PC-3 (cell line): ENCODE measurements around the gene SDHAF3. TPM values are rescaled to one million over a fixed set of nuclear protein-coding genes. Genes with fewer than 3 reads are reported as not detected.
A peak's percentile ranks its signal among the peaks of the same experiment; 100 is the strongest.

Source experiments
- ATAC-seq: fragments of 200-7000 bp; cut with Tn5 transposase; 2 replicates; pipeline ENCODE4 v1.9.1; 2020; ENCODE audit warnings: mild to moderate bottlenecking, moderate library complexity
- BruUV-seq: library from RNA; stranded (reverse); fragments of 400-500 nt; replicated peaks from 2 replicates; lab custom pipeline; 2021; lab: Mats Ljungman, UMichigan
- CTCF ChIA-PET: fragments of 300-600 bp; sonication (Branson Sonifier 250); formaldehyde crosslinking; loops from one replicate; lab custom pipeline; 2022; ENCODE audit warnings: antibody characterized with exemption; lab: Charles Lee
- POLR2A ChIA-PET: fragments of 300-600 bp; sonication (Branson Sonifier 250); formaldehyde crosslinking; loops from one replicate; lab custom pipeline; 2022; ENCODE audit warnings: antibody characterized with exemption; ENCODE audit not compliant: unreplicated experiment; lab: Charles Lee
- DNase-seq: peaks from one replicate; pipeline ENCODE4 v3.0.0-alpha.2; 2015
- H2AFZ ChIP-seq: fragments of 300-600 bp; sonication (generic); 2 replicates; pipeline ENCODE4 v1.6.0; 2016; ENCODE audit warnings: antibody characterized with exemption, low read length
- H3F3A ChIP-seq: fragments of 300-600 bp; sonication (generic); one replicate; pipeline ENCODE4 v1.6.0; 2017; ENCODE audit warnings: antibody characterized with exemption, low read length, control low read depth, mild to moderate bottlenecking; ENCODE audit not compliant: unreplicated experiment
- H3K27ac ChIP-seq: fragments of 300-600 bp; sonication (generic); 2 replicates; pipeline ENCODE4 v1.5.1; 2016; ENCODE audit warnings: mild to moderate bottlenecking, low read length
- H3K27me3 ChIP-seq: fragments of 300-600 bp; sonication (generic); 2 replicates; pipeline ENCODE4 v1.6.1; 2016; ENCODE audit warnings: low read length, mixed read lengths
- H3K36me3 ChIP-seq: fragments of 300-600 bp; sonication (generic); 2 replicates; pipeline ENCODE4 v1.6.1; 2016; ENCODE audit warnings: low read depth, mixed run types, low read length, mixed read lengths
- H3K4me1 ChIP-seq: fragments of 300-600 bp; sonication (generic); 2 replicates; pipeline ENCODE4 v1.5.1; 2016; ENCODE audit warnings: low read length; ENCODE audit not compliant: insufficient read depth
- H3K4me2 ChIP-seq: fragments of 300-600 bp; sonication (generic); 2 replicates; pipeline ENCODE4 v1.6.0; 2016; ENCODE audit warnings: low read length
- H3K4me3 ChIP-seq: fragments of 300-600 bp; sonication (generic); 2 replicates; pipeline ENCODE4 v1.5.1; 2016; ENCODE audit warnings: mild to moderate bottlenecking, low read length, mixed read lengths
- H3K79me2 ChIP-seq: fragments of 300-600 bp; sonication (generic); 2 replicates; pipeline ENCODE4 v1.6.1; 2017; ENCODE audit warnings: low read length, mixed read lengths
- H3K9ac ChIP-seq: fragments of 300-600 bp; sonication (generic); 2 replicates; pipeline ENCODE4 v1.6.0; 2016; ENCODE audit warnings: mild to moderate bottlenecking, low read length
- H3K9me2 ChIP-seq: fragments of 300-600 bp; sonication (generic); replicated peaks from 2 replicates; pipeline ENCODE4 v1.6.1; 2016; ENCODE audit warnings: mixed run types, low read length, mixed read lengths
- H3K9me3 ChIP-seq: fragments of 300-600 bp; sonication (generic); 2 replicates; pipeline ENCODE4 v1.6.1; 2016; ENCODE audit warnings: low read length, mixed read lengths
- H4K20me1 ChIP-seq: fragments of 300-600 bp; sonication (generic); 2 replicates; pipeline ENCODE4 v1.6.1; 2016; ENCODE audit warnings: low read length, mixed read lengths
- CTCF ChIP-seq: fragments of 300-600 bp; sonication (generic); conservative IDR thresholded peaks from 2 replicates; pipeline ENCODE4 v1.5.1; 2017; ENCODE audit warnings: antibody characterized with exemption, low read depth, mild to moderate bottlenecking, low read length
- EZH2 ChIP-seq: fragments of 300-600 bp; sonication (generic); IDR thresholded peaks from one replicate; pipeline ENCODE4 v1.6.1; 2017; ENCODE audit warnings: antibody characterized with exemption, mild to moderate bottlenecking, low read length; ENCODE audit not compliant: unreplicated experiment
- EZH2phosphoT487 ChIP-seq: fragments of 300-600 bp; sonication (generic); IDR thresholded peaks from 2 replicates; pipeline ENCODE4 v1.6.1; 2018; ENCODE audit warnings: mild to moderate bottlenecking, antibody characterized with exemption, low read length, borderline replicate concordance
- intact Hi-C: fragments of 100-400 bp; cut with micrococcal nuclease; formaldehyde crosslinking; loops from 2 replicates; pipeline ENCODE4 v1.9.0; 2023
- total RNA-seq: library from RNA; depleted of rRNA; stranded (reverse); fragments of >200 nt; gene quantifications from 2 replicates; pipeline ENCODE4 v1.2.3, GENCODE V29; 2014

Gene SDHAF3
- total RNA-seq, 1 experiment from 2014 or later: 19.9 TPM

GRCh38 chr7:97133159-97133558 is 15.7 kb downstream of the SDHAF3 start:
- Histone ChIP-seq H3K36me3 (no peaks in the 10 kb centered on the region), H3K79me2 (0 out of 2 replicates have a peak, but pooled peaks cover 13% of the 10 kb centered on the region), H3K27ac (no peak overlapping the region), H3K9ac (no peak overlapping the region), H3F3A (no peaks in the 10 kb centered on the region), H3K4me2 (no peak overlapping the region), H3K4me3 (no peak overlapping the region), H3K27me3 (no peaks in the 10 kb centered on the region), H3K9me3 (no peaks in the 10 kb centered on the region), H4K20me1 (no peaks in the 10 kb centered on the region), H3K4me1 (no peaks in the 10 kb centered on the region), H2AFZ (no peak overlapping the region), H3K9me2 (no peaks in the 10 kb centered on the region)
- CTCF ChIA-PET: no interaction called here
- intact Hi-C loops: no loop called here
- no peak for DNase-seq
- BruUV-seq: no TSS peak
- POLR2A ChIA-PET: no interaction called here
- no peak for ATAC-seq
- TF ChIP-seq EZH2 (no peak), EZH2phosphoT487 (no peak), CTCF (no peak)

DNA sequence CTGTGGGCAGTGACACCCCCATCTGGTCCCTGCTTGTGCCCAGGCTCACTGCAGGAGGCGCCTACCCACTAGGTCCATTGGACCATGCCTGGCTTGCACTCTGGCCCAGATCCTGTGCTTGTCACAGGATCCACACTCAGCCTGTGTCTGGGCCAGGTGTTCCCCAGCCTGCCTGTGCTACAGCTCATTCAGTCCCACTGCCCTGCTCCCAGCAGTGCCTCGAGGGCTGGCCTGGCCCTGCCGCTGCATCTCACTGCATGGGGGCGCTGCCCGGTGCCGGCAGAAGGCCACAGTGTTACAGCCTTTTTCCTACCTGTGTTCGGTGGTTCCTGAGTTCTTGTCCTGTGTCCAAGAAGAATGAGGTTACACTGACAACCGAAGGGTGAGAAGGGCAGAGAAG is 21.3 kb downstream of the SDHAF3 start:
- Histone ChIP-seq H3K4me2 (no peak overlapping the region), H3K27me3 (no peaks in the 10 kb centered on the region), H3K79me2 (no peaks in the 10 kb centered on the region), H3K9me2 (no peaks in the 10 kb centered on the region), H2AFZ (no peak overlapping the region), H3K4me3 (no peak overlapping the region), H3K4me1 (no peaks in the 10 kb centered on the region), H3K36me3 (peaks cover 11% of the 10 kb centered on the region; the same call in 1 of the 2 replicates), H3K9me3 (0 out of 2 replicates have a peak, but pooled peaks cover 5% of the 10 kb centered on the region), H3K27ac (no peak overlapping the region), H3K9ac (no peak overlapping the region), H4K20me1 (no peaks in the 10 kb centered on the region), H3F3A (no peaks in the 10 kb centered on the region)
- ChIA-PET CTCF (no interaction called here), POLR2A (no interaction called here)
- intact Hi-C loops: no loop called here
- DNase-seq (no peak), ATAC-seq (no peak)
- BruUV-seq: no TSS peak
- TF ChIP-seq EZH2 (no peak), CTCF (no peak), EZH2phosphoT487 (no peak)

GRCh38 chr7:97145068-97145467 is 27.6 kb downstream of the SDHAF3 start:
- no peaks in the 10 kb centered on the region for H3K27me3 ChIP-seq
- H3K9me3 ChIP-seq: no peaks in the 10 kb centered on the region
- DNase-seq (peak; percentile 61), ATAC-seq (no peak)
- no peaks in the 10 kb centered on the region for H3F3A ChIP-seq
- BruUV-seq: no TSS peak
- H4K20me1 ChIP-seq: no peaks in the 10 kb centered on the region
- no peak overlapping the region for H3K27ac ChIP-seq
- H3K4me1 ChIP-seq: no peaks in the 10 kb centered on the region
- no peak overlapping the region for H2AFZ ChIP-seq
- no peak overlapping the region for H3K4me2 ChIP-seq
- POLR2A ChIA-PET: no interaction called here
- CTCF ChIA-PET: interaction anchor here (0.6 to 1.0 kb wide), 2 partner anchors 700 to 1198 kb away, joined by 3 to 8 read pairs; no protein-coding TSS in a partner anchor
- intact Hi-C loops: loop anchor here (1.0 to 2.0 kb wide), 3 partner anchors 34 to 868 kb away; no protein-coding TSS in a partner anchor
- TF ChIP-seq EZH2phosphoT487 (no peak), CTCF (peak; percentile 58), EZH2 (no peak)
- no peak overlapping the region for H3K9ac ChIP-seq
- H3K79me2 ChIP-seq: no peaks in the 10 kb centered on the region
- H3K4me3 ChIP-seq: no peak overlapping the region
- no peaks in the 10 kb centered on the region for H3K9me2 ChIP-seq
- no peaks in the 10 kb centered on the region for H3K36me3 ChIP-seq
